Progenitor cell of endocrine pancreas (in vitro differentiated cells): ENCODE data around the gene FAM169A. TPM values are rescaled to one million over a fixed set of nuclear protein-coding genes. Genes with fewer than 3 reads are reported as not detected.

ENCODE experiments used
- DNase-seq: peaks from one replicate; pipeline ENCODE4 v3.0.0; 2021; ENCODE audit warnings: low spot score; ENCODE audit not compliant: unreplicated experiment
- H3K27ac Mint-ChIP-seq: 2 replicates; pipeline ENCODE4 v1.8.0; 2021; ENCODE audit warnings: mild to moderate bottlenecking, moderate library complexity, mixed read lengths
- H3K27me3 Mint-ChIP-seq: 2 replicates; pipeline ENCODE4 v1.8.0; 2021; ENCODE audit warnings: mixed read lengths
- H3K36me3 Mint-ChIP-seq: 2 replicates; pipeline ENCODE4 v1.8.0; 2022; ENCODE audit warnings: mixed read lengths; ENCODE audit not compliant: insufficient read depth
- H3K4me1 Mint-ChIP-seq: 2 replicates; pipeline ENCODE4 v1.8.0; 2021; ENCODE audit warnings: low read depth, mixed read lengths
- H3K4me3 Mint-ChIP-seq: 2 replicates; pipeline ENCODE4 v1.8.0; 2021; ENCODE audit warnings: low read depth, mild to moderate bottlenecking, moderate library complexity, mixed read lengths
- H3K9me3 Mint-ChIP-seq: 2 replicates; pipeline ENCODE4 v1.8.0; 2021; ENCODE audit warnings: low read depth, mixed read lengths
- total RNA-seq: library from RNA; stranded (reverse); gene quantifications from 2 replicates; pipeline ENCODE4 v1.2.1, GENCODE V29; 2021
- TF ChIP-seq, protein P1 (sequence below): fragments of 200-600 bp; sonication (generic); IDR thresholded peaks from one replicate; pipeline ENCODE4 v1.5.0; 2021; ENCODE audit warnings: antibody characterized with exemption, mild to moderate bottlenecking; ENCODE audit not compliant: unreplicated experiment

Gene FAM169A
- total RNA-seq, 1 donor from 2014 or later: 32.4 TPM

GRCh38 chr5:74903165-74903787 lies 37.1 kb upstream of the FAM169A start:
- H3K36me3 Mint-ChIP-seq: no peaks in the 10 kb centered on the region
- peak; percentile 51 for DNase-seq

GRCh38 chr5:74897049-74897448 lies 30.9 kb upstream of the FAM169A start:
- TF ChIP-seq, protein P1, sequence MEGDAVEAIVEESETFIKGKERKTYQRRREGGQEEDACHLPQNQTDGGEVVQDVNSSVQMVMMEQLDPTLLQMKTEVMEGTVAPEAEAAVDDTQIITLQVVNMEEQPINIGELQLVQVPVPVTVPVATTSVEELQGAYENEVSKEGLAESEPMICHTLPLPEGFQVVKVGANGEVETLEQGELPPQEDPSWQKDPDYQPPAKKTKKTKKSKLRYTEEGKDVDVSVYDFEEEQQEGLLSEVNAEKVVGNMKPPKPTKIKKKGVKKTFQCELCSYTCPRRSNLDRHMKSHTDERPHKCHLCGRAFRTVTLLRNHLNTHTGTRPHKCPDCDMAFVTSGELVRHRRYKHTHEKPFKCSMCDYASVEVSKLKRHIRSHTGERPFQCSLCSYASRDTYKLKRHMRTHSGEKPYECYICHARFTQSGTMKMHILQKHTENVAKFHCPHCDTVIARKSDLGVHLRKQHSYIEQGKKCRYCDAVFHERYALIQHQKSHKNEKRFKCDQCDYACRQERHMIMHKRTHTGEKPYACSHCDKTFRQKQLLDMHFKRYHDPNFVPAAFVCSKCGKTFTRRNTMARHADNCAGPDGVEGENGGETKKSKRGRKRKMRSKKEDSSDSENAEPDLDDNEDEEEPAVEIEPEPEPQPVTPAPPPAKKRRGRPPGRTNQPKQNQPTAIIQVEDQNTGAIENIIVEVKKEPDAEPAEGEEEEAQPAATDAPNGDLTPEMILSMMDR: no peak
- H3K36me3 Mint-ChIP-seq: no peaks in the 10 kb centered on the region
- no peaks in the 10 kb centered on the region for H3K27me3 Mint-ChIP-seq
- no peak overlapping the region for H3K27ac Mint-ChIP-seq
- H3K9me3 Mint-ChIP-seq: peaks cover 9% of the 10 kb centered on the region
- no peak overlapping the region for H3K4me3 Mint-ChIP-seq
- no peak for DNase-seq
- no peaks in the 10 kb centered on the region for H3K4me1 Mint-ChIP-seq

More at GRCh38 chr5:74903165-74903787, 37.1 kb upstream of the FAM169A start:
- TF ChIP-seq, protein P1: peak; percentile 74
- Mint-ChIP-seq H3K27me3 (no peaks in the 10 kb centered on the region), H3K4me3 (no peak overlapping the region), H3K9me3 (peaks cover 9% of the 10 kb centered on the region), H3K27ac (no peak overlapping the region), H3K4me1 (no peaks in the 10 kb centered on the region)

DNA sequence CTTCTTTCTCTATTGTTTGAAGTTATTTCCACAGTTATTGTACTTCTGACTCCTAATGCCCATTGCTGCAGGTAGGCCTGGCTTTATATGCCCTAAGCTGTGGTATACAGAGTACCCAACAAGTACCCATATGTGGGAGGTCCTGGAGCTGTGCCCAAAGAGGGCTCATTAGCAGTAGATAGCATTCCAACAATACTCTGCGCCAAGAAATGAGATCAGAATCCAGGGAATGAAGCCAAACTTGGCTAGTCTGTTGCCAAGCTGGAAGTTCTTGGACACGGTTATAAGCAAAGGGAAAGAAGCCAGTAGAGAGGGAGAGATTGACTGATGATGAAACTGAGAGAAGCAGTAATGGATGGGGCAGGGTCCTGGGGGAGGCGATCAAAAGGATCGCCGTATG lies 29.7 kb upstream of the FAM169A start:
- TF ChIP-seq, protein P1: no peak
- Mint-ChIP-seq H3K4me1 (no peaks in the 10 kb centered on the region), H3K27ac (no peak overlapping the region), H3K4me3 (no peak overlapping the region), H3K36me3 (no peaks in the 10 kb centered on the region), H3K27me3 (no peaks in the 10 kb centered on the region), H3K9me3 (peaks cover 9% of the 10 kb centered on the region)
- no peak for DNase-seq

- no peaks in the 10 kb centered on the region for H3K36me3 Mint-ChIP-seq
- no peak for DNase-seq
- H3K9me3 Mint-ChIP-seq: peaks cover 9% of the 10 kb centered on the region
- no peaks in the 10 kb centered on the region for H3K27me3 Mint-ChIP-seq
- no peak overlapping the region for H3K27ac Mint-ChIP-seq
- H3K4me3 Mint-ChIP-seq: no peak overlapping the region
- TF ChIP-seq, protein P1: no peak
- H3K4me1 Mint-ChIP-seq: no peaks in the 10 kb centered on the region
Observed at GRCh38 chr5:74894351-74894750, 28.2 kb upstream of the FAM169A start.

- Mint-ChIP-seq H3K4me1 (no peaks in the 10 kb centered on the region), H3K27me3 (no peaks in the 10 kb centered on the region), H3K27ac (no peak overlapping the region), H3K36me3 (no peaks in the 10 kb centered on the region), H3K4me3 (no peak overlapping the region), H3K9me3 (peaks cover 9% of the 10 kb centered on the region)
- DNase-seq: no peak
- TF ChIP-seq, protein P1: no peak
Observed at GRCh38 chr5:74892921-74893320, 26.7 kb upstream of the FAM169A start.
